Right lobe of liver (tissue), 6 donors: ENCODE data around the gene ADRA1B. TPM values are rescaled to one million over a fixed set of nuclear protein-coding genes. Genes with fewer than 3 reads are reported as not detected.

Source experiments
- ATAC-seq, 4 donors: fragments of 200-7000 bp; cut with Tn5 transposase; one replicate each; pipeline ENCODE4 v1.9.1; 2020; ENCODE audit warnings: mild to moderate bottlenecking in 4 of 4, moderate library complexity in 4 of 4
- DNase-seq, 3 donors: peaks; one replicate each; pipeline ENCODE4 v3.0.0-alpha.2; 2020
- H3K27ac ChIP-seq, 3 donors: fragments of 200-600 bp; one replicate each; pipeline ENCODE4 v1.8.0; 2022
- H3K27me3 ChIP-seq, 2 donors: fragments of 200-600 bp; one replicate each; pipeline ENCODE4 v1.8.0; 2022
- H3K36me3 ChIP-seq, 4 donors: fragments of 200-600 bp; sonication (generic) in 1 of 4; one replicate each; pipeline versions ENCODE4 v1.5.1 to v1.8.0; 2017 to 2022; ENCODE audit warnings: control low read depth in 1 of 4
- H3K4me1 ChIP-seq, 4 donors: fragments of 200-600 bp; sonication (generic) in 1 of 4; one replicate each; pipeline versions ENCODE4 v1.5.1 to v1.8.0; 2017 to 2022; ENCODE audit warnings: control low read depth in 1 of 4
- H3K4me3 ChIP-seq, 3 donors: fragments of 200-600 bp; one replicate each; pipeline ENCODE4 v1.8.0; 2022
- H3K9me3 ChIP-seq, 4 donors: fragments of 200-600 bp; sonication (generic) in 1 of 4; one replicate each; pipeline versions ENCODE4 v1.5.1 to v1.8.0; 2017 to 2022; ENCODE audit warnings: control low read depth in 1 of 4
- POLR2A ChIP-seq: fragments of 450-650 bp; IDR thresholded peaks from one replicate; pipeline ENCODE4 v1.6.1; 2017; ENCODE audit warnings: antibody characterized with exemption, mild to moderate bottlenecking
- WGBS: methylation state at CpG from one replicate; pipeline ENCODE4 v1.1.6; 2018; ENCODE audit warnings: low coverage, low lambda C conversion rate; ENCODE audit not compliant: insufficient coverage; ENCODE audit errors: missing lambda C conversion rate; 5-methylcytosine and 5-hydroxymethylcytosine counted together
- intact Hi-C, 2 donors: fragments of 100-400 bp; cut with DNase I; formaldehyde crosslinking; loops; one replicate each; pipeline versions ENCODE4 v1.11.2 to v1.14.1; 2022
- total RNA-seq, 6 experiments: library from RNA; depleted of rRNA in 2 of 6; stranded (reverse); fragments of >200 nt in 2 of 6; fragmentation: NEBNext Ultra II Directional in 3 of 6; extraction: Animal tissue kit (Norgen Biotek cat#: 25700) in 3 of 6; gene quantifications; one replicate each; pipeline versions ENCODE4 v1.1.0 to v1.2.4, GENCODE V29; 2016 to 2023
- TF ChIP-seq, protein P1 (sequence below), 4 donors: fragments of 200-600 bp in 3 of 4; fragments of 450-650 bp in 1 of 4; IDR thresholded peaks; one replicate each; pipeline versions ENCODE4 v1.5.1 to v1.8.0; 2016 to 2022; ENCODE audit warnings: antibody characterized with exemption in 4 of 4, mild to moderate bottlenecking in 2 of 4
- donor health status: DM: no; HTN: yes; CAD: no.
- donor health status: DM: no; HTN: no; CAD: no.
- donor health status: DM: no; HTN: no; CAD: no.
- donor health status: DM: no; HTN: yes; CAD: no.
- donor health status: DM: no; HTN: yes; CAD: no.

The ADRA1B gene
- total RNA-seq, 6 experiments from 2014 or later: 7.8 to 17.1 (median 10.2) TPM

DNA sequence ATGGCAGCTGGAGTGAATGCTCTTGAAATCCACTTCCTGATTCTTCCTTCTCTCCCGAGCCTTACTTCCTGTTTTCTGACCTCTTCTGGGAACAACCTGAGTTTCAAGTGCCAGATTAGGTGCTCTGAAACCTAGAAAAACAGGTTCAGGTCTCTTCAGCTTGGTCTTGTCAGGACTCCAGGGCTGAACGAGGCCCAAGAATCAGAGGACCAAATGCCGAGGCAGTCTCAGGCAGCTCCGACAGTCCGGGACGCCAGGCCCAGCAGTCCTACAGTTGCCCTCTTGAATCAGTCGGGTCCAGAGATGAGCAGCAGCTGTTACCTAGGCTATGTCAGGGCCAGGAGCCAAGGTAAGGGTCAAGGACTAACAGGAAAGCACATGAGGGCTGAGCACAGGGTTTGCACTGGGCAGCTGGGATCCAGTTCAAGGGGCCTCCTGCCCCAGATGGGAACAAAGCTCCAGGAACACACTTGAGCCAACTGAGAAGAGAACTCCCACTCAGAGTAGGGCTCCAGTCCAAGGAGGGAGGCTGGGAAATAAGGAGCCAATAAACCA lies 38.3 kb upstream of the ADRA1B start:
- Histone ChIP-seq H3K27ac (peak overlapping the region; percentile 50 to 80 (median 77)), H3K4me3 (no peak overlapping the region), H3K4me1 (peaks cover 0 to 20% (median 7%) of the 10 kb centered on the region in 4 donors), H3K9me3 (no peaks in the 10 kb centered on the region), H3K27me3 (no peaks in the 10 kb centered on the region), H3K36me3 (no peaks in the 10 kb centered on the region)
- DNase-seq (peak; percentile 65 to 90 (median 85)), ATAC-seq (peak; percentile 93 to 98 (median 96))
- intact Hi-C loops: no loop called here
- 23% methylated on average over 5 of the region's 7 CpGs for WGBS
- TF ChIP-seq, protein P1, sequence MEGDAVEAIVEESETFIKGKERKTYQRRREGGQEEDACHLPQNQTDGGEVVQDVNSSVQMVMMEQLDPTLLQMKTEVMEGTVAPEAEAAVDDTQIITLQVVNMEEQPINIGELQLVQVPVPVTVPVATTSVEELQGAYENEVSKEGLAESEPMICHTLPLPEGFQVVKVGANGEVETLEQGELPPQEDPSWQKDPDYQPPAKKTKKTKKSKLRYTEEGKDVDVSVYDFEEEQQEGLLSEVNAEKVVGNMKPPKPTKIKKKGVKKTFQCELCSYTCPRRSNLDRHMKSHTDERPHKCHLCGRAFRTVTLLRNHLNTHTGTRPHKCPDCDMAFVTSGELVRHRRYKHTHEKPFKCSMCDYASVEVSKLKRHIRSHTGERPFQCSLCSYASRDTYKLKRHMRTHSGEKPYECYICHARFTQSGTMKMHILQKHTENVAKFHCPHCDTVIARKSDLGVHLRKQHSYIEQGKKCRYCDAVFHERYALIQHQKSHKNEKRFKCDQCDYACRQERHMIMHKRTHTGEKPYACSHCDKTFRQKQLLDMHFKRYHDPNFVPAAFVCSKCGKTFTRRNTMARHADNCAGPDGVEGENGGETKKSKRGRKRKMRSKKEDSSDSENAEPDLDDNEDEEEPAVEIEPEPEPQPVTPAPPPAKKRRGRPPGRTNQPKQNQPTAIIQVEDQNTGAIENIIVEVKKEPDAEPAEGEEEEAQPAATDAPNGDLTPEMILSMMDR (IDR thresholded peaks at IDR 0.05): no peak

DNA sequence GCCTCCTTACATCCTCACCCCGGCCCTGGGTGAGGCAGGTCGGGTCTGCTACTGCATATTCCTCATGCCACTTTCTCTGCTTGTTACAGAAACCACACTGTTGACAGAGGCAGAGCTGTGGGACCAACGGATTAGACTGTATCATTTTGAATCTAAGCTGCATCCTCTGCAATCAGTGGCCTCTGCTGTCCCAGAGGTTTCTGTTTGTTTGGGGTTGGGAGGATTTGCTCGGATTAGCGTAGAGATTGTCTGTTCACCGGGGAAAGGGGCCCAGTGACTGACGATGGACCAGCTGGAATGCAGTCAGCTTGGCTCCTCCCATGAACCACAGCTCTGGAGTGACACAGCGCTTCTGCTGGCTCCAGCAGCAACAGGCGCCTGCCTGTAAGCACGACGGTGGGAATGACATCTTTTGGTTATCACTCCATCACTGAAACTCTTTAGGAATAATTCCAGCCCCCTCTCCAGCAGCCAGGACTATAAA lies 37.3 kb upstream of the ADRA1B start:
- peak; percentile 15 to 69 (median 48) for ATAC-seq

DNA sequence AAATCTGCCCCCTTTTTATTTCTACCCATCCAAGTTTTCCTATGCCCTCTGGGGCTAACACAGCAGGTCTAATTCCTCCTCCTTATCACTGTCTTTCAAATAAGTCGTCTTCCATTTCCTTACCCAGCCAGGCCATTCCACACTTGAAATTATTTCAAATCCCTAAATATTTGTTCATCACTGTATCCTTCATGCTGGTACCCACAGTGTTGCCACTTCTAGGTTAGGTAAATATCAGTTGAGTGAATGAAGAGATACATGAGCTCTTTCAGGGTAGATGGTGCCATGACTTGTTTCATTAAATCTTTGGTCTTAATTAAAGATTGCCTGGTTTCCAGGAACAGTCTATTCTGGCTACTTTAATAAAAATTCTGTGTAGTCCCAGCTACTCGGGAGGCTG lies 35.6 kb upstream of the ADRA1B start:
- ATAC-seq (no peak), DNase-seq (no peak)
- intact Hi-C loops: no loop called here
- no peak overlapping the region for H3K4me3 ChIP-seq
- no peak overlapping the region for H3K27ac ChIP-seq
- H3K4me1 ChIP-seq: peaks cover 0 to 20% (median 7%) of the 10 kb centered on the region in 4 donors
- H3K27me3 ChIP-seq: no peaks in the 10 kb centered on the region
- TF ChIP-seq, protein P1 (IDR thresholded peaks at IDR 0.05): no peak
- no peak for TF ChIP-seq POLR2A
- 78% methylated on average over 2 of the region's 2 CpGs for WGBS
- no peaks in the 10 kb centered on the region for H3K9me3 ChIP-seq
- H3K36me3 ChIP-seq: no peaks in the 10 kb centered on the region

More for the DNA sequence above, 37.3 kb upstream of the ADRA1B start:
- Histone ChIP-seq H3K27ac (peak overlapping the region; percentile 50 to 80 (median 77)), H3K4me3 (no peak overlapping the region), H3K36me3 (no peaks in the 10 kb centered on the region), H3K4me1 (peaks cover 0 to 20% (median 7%) of the 10 kb centered on the region in 4 donors), H3K9me3 (no peaks in the 10 kb centered on the region), H3K27me3 (no peaks in the 10 kb centered on the region)
- DNase-seq: peak; percentile 55 to 68 (median 56)
- no peak for TF ChIP-seq POLR2A
- TF ChIP-seq, protein P1 (IDR thresholded peaks at IDR 0.05): no peak
- 19% methylated on average over 5 of the region's 11 CpGs for WGBS
- intact Hi-C loops: no loop called here

GRCh38 chr5:159881967-159882366 lies 34.3 kb upstream of the ADRA1B start:
- ATAC-seq (no peak), DNase-seq (no peak)
- Histone ChIP-seq H3K27me3 (no peaks in the 10 kb centered on the region), H3K9me3 (no peaks in the 10 kb centered on the region), H3K4me3 (no peak overlapping the region), H3K27ac (no peak overlapping the region), H3K36me3 (no peaks in the 10 kb centered on the region), H3K4me1 (peaks cover 0 to 20% (median 7%) of the 10 kb centered on the region in 4 donors)
- 71% methylated on average over 2 of the region's 2 CpGs for WGBS
- intact Hi-C loops: no loop called here
- TF ChIP-seq, protein P1 (IDR thresholded peaks at IDR 0.05): no peak
- no peak for TF ChIP-seq POLR2A
